ENCODE results near the gene CAPN12. TPM values are rescaled to one million over a fixed set of nuclear protein-coding genes. Genes with fewer than 3 reads are reported as not detected.

The CAPN12 gene
- total and polyA plus RNA-seq, 2 of the 4 experiments (the other 2 are of a cell fraction), result 0.18 to 0.97 TPM

- TF ChIP-seq CEBPB (IDR thresholded peaks at IDR 0.05; ENCODE audit: low read depth, low read length), result no peak
Measured at GRCh38 chr19:38737921-38738737, 6.1 kb downstream of the CAPN12 start (continued).

DNA sequence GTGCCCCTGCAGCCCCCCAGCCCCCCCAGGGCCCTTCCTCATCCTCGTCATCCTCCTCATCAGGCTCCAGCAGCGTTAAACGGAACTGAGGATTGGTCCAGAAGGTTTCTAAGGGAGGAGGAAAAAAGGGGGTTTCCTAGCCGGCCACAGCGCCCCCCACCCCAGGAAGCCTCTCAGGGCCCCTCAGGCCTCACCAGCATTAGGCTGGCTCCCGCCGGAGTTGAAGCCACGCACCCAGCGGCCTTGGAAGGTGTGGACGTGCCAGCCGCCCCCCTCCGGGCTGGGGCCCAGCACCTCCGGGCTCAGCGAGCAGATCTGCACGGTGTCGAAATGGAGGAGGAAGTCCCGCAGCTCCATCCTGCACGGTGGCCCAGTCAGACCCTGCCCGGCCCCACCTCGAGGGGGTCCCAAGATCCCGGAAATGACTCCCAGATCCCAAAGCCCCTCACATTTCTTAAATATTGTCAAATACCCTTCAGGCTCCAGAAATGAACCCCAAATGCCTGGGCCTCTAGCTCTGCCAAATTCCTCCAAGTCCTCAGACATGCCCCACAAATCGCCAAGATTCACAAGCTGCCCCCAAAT is 6.9 kb downstream of the CAPN12 start:
- H2BK20ac ChIP-seq (ENCODE audit: low read depth, low read length), result no peak overlapping the region
- ATAC-seq (ENCODE audit: low read depth) (no peak), DNase-seq (no peak)
- no peak overlapping the region for H4K8ac ChIP-seq (ENCODE audit: low read depth in 2 of 2, low read length in 2 of 2)
- no peaks in the 10 kb centered on the region for H3K9me3 ChIP-seq (ENCODE audit: control insufficient read depth, insufficient read depth, low read length)
- no peak overlapping the region for H3K9ac ChIP-seq (ENCODE audit: low read depth, low read length)
- no peak overlapping the region for H3K14ac ChIP-seq (replicated peaks; ENCODE audit: low read depth, low read length)
- ChIA-PET CTCF (no interaction called here), POLR2A (ENCODE audit: unreplicated experiment) (interaction anchor here (0.6 kb wide), 1 partner anchor 112 kb away, joined by 3 read pairs; no protein-coding TSS in a partner anchor)
- H2AK5ac ChIP-seq (ENCODE audit: low read depth, low read length), result no peak overlapping the region
- H2AK9ac ChIP-seq (replicated peaks; ENCODE audit: low read depth, low read length, poor library complexity), result no peak overlapping the region
- H3K4me1 ChIP-seq (ENCODE audit: control insufficient read depth, insufficient read depth, low read length), result peaks cover 13% of the 10 kb centered on the region
- H3K18ac ChIP-seq (ENCODE audit: low read depth, low read length), result no peak overlapping the region
- H3K36me3 ChIP-seq (ENCODE audit: control insufficient read depth, insufficient read depth, low read length), result no peaks in the 10 kb centered on the region
- H2BK120ac ChIP-seq (ENCODE audit: low read depth, low read length), result no peak overlapping the region
- H4K20me1 ChIP-seq (ENCODE audit: insufficient read depth, low read length), result peaks cover 20% of the 10 kb centered on the region
- no peak overlapping the region for H2BK5ac ChIP-seq (ENCODE audit: low read depth, low read length, poor library complexity, severe bottlenecking)
- no peak overlapping the region for H3K27ac ChIP-seq (ENCODE audit: insufficient read depth, low read length)
- H3K4me2 ChIP-seq (ENCODE audit: low read depth, low read length), result no peak overlapping the region
- TF ChIP-seq NFE2L2 (IDR thresholded peaks at IDR 0.05; ENCODE audit: low read depth, low read length) (no peak), POLR2A (IDR thresholded peaks at IDR 0.05; ENCODE audit: low read depth, low read length) (no peak), MAFK (IDR thresholded peaks at IDR 0.05; ENCODE audit: low read depth, low read length) (no peak), MAZ (IDR thresholded peaks at IDR 0.05; ENCODE audit: borderline replicate concordance, low read depth, low read length) (no peak), USF2 (IDR thresholded peaks at IDR 0.05; ENCODE audit: low read depth, low read length) (no peak), MXI1 (IDR thresholded peaks at IDR 0.05; ENCODE audit: borderline replicate concordance, low read depth, low read length) (no peak), SMC3 (IDR thresholded peaks at IDR 0.05; ENCODE audit: low read depth, low read length) (no peak), RFX5 (IDR thresholded peaks at IDR 0.05; ENCODE audit: low read depth, low read length) (no peak)
- H3K27me3 ChIP-seq (ENCODE audit: control insufficient read depth, insufficient read depth, low read length), result no peaks in the 10 kb centered on the region
- WGBS, 2 experiments (ENCODE audit: extremely low coverage in 2 of 2, insufficient read length in 1 of 2), result 48% methylated on average over 10 of the region's 22 CpGs; no CpG with 5 or more reads in 1 of the 2 experiments
- H3K23ac ChIP-seq (ENCODE audit: low read depth, low read length), result no peak overlapping the region
- H3K4me3 ChIP-seq (ENCODE audit: insufficient read depth, low read depth, low read length), result no peak overlapping the region
- no peak overlapping the region for H3K56ac ChIP-seq (ENCODE audit: extremely low read depth, insufficient read depth, low read length)
- H4K5ac ChIP-seq (ENCODE audit: low read depth, low read length), result no peak overlapping the region
- intact Hi-C loops (cut with micrococcal nuclease), result no loop called here
- H3K4ac ChIP-seq (ENCODE audit: low read depth, low read length), result no peak overlapping the region
- dilution Hi-C loops (cut with HindIII; ENCODE audit: low sequenced_read_pairs, unreplicated experiment), result no loop called here
- H3K9me1 ChIP-seq (ENCODE audit: insufficient read depth, low read length), result 0 out of 2 replicates have a peak, but pooled peaks cover 3% of the 10 kb centered on the region
- H2BK15ac ChIP-seq (ENCODE audit: low read depth, low read length), result no peak overlapping the region; the same call in 2 of the 3 replicates
- BruUV-seq (replicated peaks), result no TSS peak
- no peak overlapping the region for H4K91ac ChIP-seq (ENCODE audit: insufficient read depth, low read depth, low read length)
- in situ Hi-C loops (cut with MboI; ENCODE audit: low sequenced_read_pairs), result loop anchor here (25.0 kb wide), 1 partner anchor 175 kb away; the partner anchor contains the start of gene CCER2
- no peak overlapping the region for H2AFZ ChIP-seq (replicated peaks; ENCODE audit: low read length, poor library complexity)
- H3K79me1 ChIP-seq (ENCODE audit: low read depth in 1 of 2, low read length in 2 of 2), result no peaks in the 10 kb centered on the region; a peak in 1 of 4 replicates

All from IMR-90 (cell line).